Endodermal cell (in vitro differentiated cells): ENCODE data around the gene STX12. TPM values are rescaled to one million over a fixed set of nuclear protein-coding genes. Genes with fewer than 3 reads are reported as not detected.
A peak's percentile ranks its signal among the peaks of the same experiment; 100 is the strongest.

ENCODE experiments used
- DNase-seq: peaks from one replicate; pipeline ENCODE4 v3.0.0-alpha.2; 2017
- H3K27ac ChIP-seq: 2 replicates; pipeline ENCODE4 v1.5.1; 2013; ENCODE audit warnings: mild to moderate bottlenecking, low read depth, low read length, moderate library complexity
- H3K27me3 ChIP-seq: 2 replicates; pipeline ENCODE4 v1.6.1; 2013; ENCODE audit warnings: mild to moderate bottlenecking, low read length, moderate library complexity; ENCODE audit not compliant: insufficient read depth, control insufficient read depth, poor library complexity, severe bottlenecking
- H3K36me3 ChIP-seq: 2 replicates; pipeline ENCODE4 v1.7.0; 2013; ENCODE audit warnings: mild to moderate bottlenecking, low read length, moderate library complexity; ENCODE audit not compliant: control insufficient read depth, insufficient read depth
- H3K4me1 ChIP-seq: one replicate; pipeline ENCODE4 v1.7.0; 2013; ENCODE audit warnings: low read length; ENCODE audit not compliant: control insufficient read depth, insufficient read depth
- H3K4me3 ChIP-seq: 2 replicates; pipeline ENCODE4 v1.5.1; 2013; ENCODE audit warnings: mild to moderate bottlenecking, low read length, moderate library complexity
- H3K9ac ChIP-seq: 2 replicates; pipeline ENCODE4 v1.6.1; 2013; ENCODE audit warnings: mild to moderate bottlenecking, low read length, moderate library complexity; ENCODE audit not compliant: poor library complexity, severe bottlenecking; ENCODE audit errors: extremely low read depth
- H3K9me3 ChIP-seq: 2 replicates; pipeline ENCODE4 v1.6.1; 2013; ENCODE audit warnings: mild to moderate bottlenecking, low read length, moderate library complexity; ENCODE audit not compliant: control insufficient read depth
- H3K27ac Mint-ChIP-seq: 2 replicates; pipeline ENCODE4 v1.8.0; 2020; ENCODE audit warnings: mixed read lengths
- H3K27me3 Mint-ChIP-seq: 2 replicates; pipeline ENCODE4 v1.8.0; 2021; ENCODE audit warnings: mild to moderate bottlenecking, mixed read lengths; ENCODE audit not compliant: insufficient read depth
- H3K36me3 Mint-ChIP-seq: 2 replicates; pipeline ENCODE4 v1.8.0; 2020; ENCODE audit warnings: low read depth, mixed read lengths
- H3K4me1 Mint-ChIP-seq: 2 replicates; pipeline ENCODE4 v1.8.0; 2020; ENCODE audit warnings: mixed read lengths
- H3K4me3 Mint-ChIP-seq: 2 replicates; pipeline ENCODE4 v1.8.0; 2020; ENCODE audit warnings: mild to moderate bottlenecking, moderate library complexity, mixed read lengths
- H3K9me3 Mint-ChIP-seq: 2 replicates; pipeline ENCODE4 v1.8.0; 2020; ENCODE audit warnings: mild to moderate bottlenecking, mixed read lengths
- CTCF ChIP-seq: fragments of 200-600 bp; sonication (generic); conservative IDR thresholded peaks from 2 replicates; pipeline ENCODE4 v1.5.0; 2021; ENCODE audit warnings: antibody characterized with exemption, mild to moderate bottlenecking
- WGBS, 2 experiments: methylation state at CpG; one replicate each; pipeline versions ENCODE4 v1.1.5 to v1.1.7; 2013; ENCODE audit warnings: missing lambda C conversion rate in 2 of 2, mixed read lengths in 1 of 2; ENCODE audit not compliant: insufficient coverage in 1 of 2, insufficient read length in 1 of 2; 5-methylcytosine and 5-hydroxymethylcytosine counted together
- total RNA-seq, 2 donors: library from RNA; stranded (reverse); fragmentation: NEBNext Ultra II Directional in 1 of 2; extraction: Animal tissue kit (Norgen Biotek cat#: 25700) in 1 of 2; gene quantifications; 2 replicates in 1 of 2; 3 replicates in 1 of 2; pipeline ENCODE4 v1.2.1, GENCODE V29; 2021

The STX12 gene
- total RNA-seq, 2 donors from 2014 or later, result 19.5 to 23.3 TPM

GRCh38 chr1:27725374-27726172 is 47.4 kb upstream of the STX12 start, which contains the start of gene FAM76A:
Gene FAM76A, plus strand, starts transcription at chr1:27725961. Its CDS starts 120 bp downstream, at chr1:27726081.
- peaks cover 10% of the 10 kb centered on the region for H3K9me3 Mint-ChIP-seq
- Histone ChIP-seq H3K27me3 (no peaks in the 10 kb centered on the region), H3K9ac (peak within 1 kb of the TSS; percentile 89), H3K27ac (peak within 1 kb of the TSS; percentile 92), H3K36me3 (peaks cover 8% of the 10 kb centered on the region), H3K4me3 (peak within 1 kb of the TSS; percentile 89), H3K4me1 (no peaks in the 10 kb centered on the region), H3K9me3 (no peaks in the 10 kb centered on the region)
- H3K27ac Mint-ChIP-seq, result peak within 1 kb of the TSS; percentile 90
- H3K4me3 Mint-ChIP-seq, result peak within 1 kb of the TSS; percentile 75
- DNase-seq, result peak; percentile 100
- H3K36me3 Mint-ChIP-seq, result peaks cover 13% of the 10 kb centered on the region
- 5 to 12% methylated on average over 25 to 72 of the region's 72 CpGs for WGBS, 2 experiments
- peaks cover 7% of the 10 kb centered on the region for H3K27me3 Mint-ChIP-seq
- no peaks in the 10 kb centered on the region for H3K4me1 Mint-ChIP-seq
- peak; percentile 61 for TF ChIP-seq CTCF

GRCh38 chr1:27726173-27727044 is 46.6 kb upstream of the STX12 start:
- TF ChIP-seq CTCF, result no peak
- Mint-ChIP-seq H3K9me3 (peaks cover 10% of the 10 kb centered on the region), H3K27ac (peak overlapping the region; percentile 81), H3K4me1 (no peaks in the 10 kb centered on the region), H3K27me3 (peaks cover 7% of the 10 kb centered on the region), H3K4me3 (peak overlapping the region; percentile 75), H3K36me3 (peaks cover 18% of the 10 kb centered on the region)
- H3K9me3 ChIP-seq, result no peaks in the 10 kb centered on the region
- H3K4me1 ChIP-seq, result no peaks in the 10 kb centered on the region
- no peaks in the 10 kb centered on the region for H3K27me3 ChIP-seq
- DNase-seq, result peak; percentile 84
- peaks cover 13% of the 10 kb centered on the region for H3K36me3 ChIP-seq
- peak overlapping the region; percentile 92 for H3K27ac ChIP-seq
- peak overlapping the region; percentile 89 for H3K9ac ChIP-seq
- H3K4me3 ChIP-seq, result peak overlapping the region; percentile 89
- WGBS, 2 experiments, result 1 to 2% methylated on average over 14 to 46 of the region's 46 CpGs

- peaks cover 16% of the 10 kb centered on the region for H3K36me3 ChIP-seq
- H3K27me3 Mint-ChIP-seq, result peaks cover 7% of the 10 kb centered on the region
- no peaks in the 10 kb centered on the region for H3K9me3 ChIP-seq
- no peak overlapping the region for H3K27ac ChIP-seq
- TF ChIP-seq CTCF, result no peak
- no peaks in the 10 kb centered on the region for H3K4me1 Mint-ChIP-seq
- H3K27me3 ChIP-seq, result no peaks in the 10 kb centered on the region
- H3K9ac ChIP-seq, result no peak overlapping the region
- no peak for DNase-seq
- H3K36me3 Mint-ChIP-seq, result peaks cover 22% of the 10 kb centered on the region
- H3K4me3 Mint-ChIP-seq, result peak overlapping the region; percentile 75
- no peak overlapping the region for H3K27ac Mint-ChIP-seq
- peaks cover 10% of the 10 kb centered on the region for H3K9me3 Mint-ChIP-seq
- peak overlapping the region; percentile 89 for H3K4me3 ChIP-seq
- no peaks in the 10 kb centered on the region for H3K4me1 ChIP-seq
- 90 to 96% methylated on average over 2 of the region's 3 CpGs for WGBS, 2 experiments
Observed at GRCh38 chr1:27727126-27727525, 45.9 kb upstream of the STX12 start.
